OCI-LY1 (cell line): Measurements from ENCODE around the gene MLX.

Source experiments
- CTCF ChIP-seq: fragments of 200-600 bp; sonication (generic), shearing (Covaris generic); IDR thresholded peaks from 2 replicates; pipeline ENCODE4 v1.5.1; 2017; ENCODE audit warnings: mild to moderate bottlenecking, antibody characterized with exemption, low read length, moderate library complexity, mixed read lengths
- EZH2 ChIP-seq: fragments of 200-600 bp; sonication (generic), shearing (Covaris generic); IDR thresholded peaks from 2 replicates; pipeline ENCODE4 v1.8.0; 2017; ENCODE audit warnings: borderline replicate concordance, mixed run types, mild to moderate bottlenecking, antibody characterized with exemption, low read length, moderate library complexity, mixed read lengths

GRCh38 chr17:42566215-42566882, 551 bp upstream of the MLX start:
- TF ChIP-seq CTCF (no peak), EZH2 (no peak)
